SU-DHL-6 (cell line): ENCODE results near the gene WDR38.

Experiments used
- CTCF ChIP-seq: fragments of 200-600 bp; sonication (generic); IDR thresholded peaks from one replicate; pipeline ENCODE4 v1.5.1; 2017; ENCODE audit warnings: antibody characterized with exemption, mild to moderate bottlenecking, low read length, moderate library complexity; ENCODE audit not compliant: insufficient read depth, poor library complexity, severe bottlenecking
- EZH2phosphoT487 ChIP-seq: fragments of 200-600 bp; sonication (generic), shearing (Covaris generic); conservative IDR thresholded peaks from 2 replicates; pipeline ENCODE4 v1.6.1; 2018; ENCODE audit warnings: mild to moderate bottlenecking, antibody characterized with exemption, low read length, moderate library complexity, mixed read lengths

- TF ChIP-seq CTCF, result no peak
- no peak for TF ChIP-seq EZH2phosphoT487
These were observed 35.7 kb downstream of the WDR38 start for GRCh38 chr9:124889006-124889405.
